HCT116 (cell line): ENCODE measurements around the gene TRAF3. TPM values are rescaled to one million over a fixed set of nuclear protein-coding genes. Genes with fewer than 3 reads are reported as not detected.

Experiments used
- ATAC-seq: fragments of 200-7000 bp; cut with Tn5 transposase; 2 replicates; pipeline ENCODE4 v1.9.1; 2020; ENCODE audit warnings: mild to moderate bottlenecking, moderate library complexity
- BruUV-seq: library from RNA; stranded (reverse); fragments of 400-500 nt; replicated peaks from 2 replicates; lab custom pipeline; 2021; lab: Mats Ljungman, UMichigan
- CTCF ChIA-PET: fragments of 300-600 bp; sonication (Branson Sonifier 250); formaldehyde crosslinking; loops from one replicate; lab custom pipeline; 2021; ENCODE audit warnings: antibody characterized with exemption; lab: Charles Lee
- POLR2A ChIA-PET: fragments of 300-600, 350-600 bp; sonication (Branson Sonifier 250); formaldehyde crosslinking; loops from one replicate; lab custom pipeline; 2021; ENCODE audit warnings: antibody characterized with exemption; lab: Charles Lee
- RAD21 ChIA-PET, 2 experiments: fragments of 300-600 bp; sonication (Branson Sonifier 250); formaldehyde crosslinking; loops; one replicate each; lab custom pipeline; 2023; ENCODE audit warnings: low total read pairs in 2 of 2; ENCODE audit not compliant: uncharacterized antibody in 2 of 2, unreplicated experiment in 2 of 2, low non-redundant PET in 1 of 2; lab: Charles Lee
- DNase-seq: peaks from one replicate; pipeline ENCODE4 v3.0.0-alpha.2; 2010; ENCODE audit warnings: low read depth, low spot score
- H2AFZ ChIP-seq: fragments of 200-600 bp; shearing (Covaris generic), sonication (generic); 2 replicates; pipeline ENCODE4 v1.6.1; 2017; ENCODE audit warnings: low read depth, mixed run types, mixed read lengths, antibody characterized with exemption, low read length; ENCODE audit not compliant: poor library complexity, severe bottlenecking
- H3K27ac ChIP-seq: 2 replicates; pipeline ENCODE4 v1.5.1; 2012; ENCODE audit warnings: low read depth, low read length
- H3K27me3 ChIP-seq: fragments of 200-600 bp; sonication (generic); 2 replicates; pipeline ENCODE4 v1.6.1; 2016; ENCODE audit warnings: mixed run types, low read length, mixed read lengths; ENCODE audit not compliant: insufficient read depth
- H3K36me3 ChIP-seq, 2 experiments: fragments of 200-500 bp in 1 of 2; fragments of 200-600 bp in 1 of 2; sonication (Bioruptor generic) in 1 of 2; sonication (generic) in 1 of 2; 2 replicates each; pipeline versions ENCODE4 v1.5.1 to v1.6.1; 2014 to 2016; ENCODE audit warnings: low read length in 2 of 2, inconsistent platforms in 1 of 2, mixed read lengths in 1 of 2, mixed run types in 1 of 2; ENCODE audit not compliant: insufficient read depth in 2 of 2, control insufficient read depth in 1 of 2
- H3K4me1 ChIP-seq, 2 experiments: fragments of 200-600 bp in 1 of 2; sonication (generic) in 1 of 2; 2 replicates each; pipeline versions ENCODE4 v1.5.1 to v1.6.1; 2012 to 2017; ENCODE audit warnings: low read length in 2 of 2, inconsistent platforms in 1 of 2, mild to moderate bottlenecking in 1 of 2, mixed read lengths in 1 of 2, mixed run types in 1 of 2, moderate library complexity in 1 of 2; ENCODE audit not compliant: insufficient read depth in 2 of 2, control insufficient read depth in 1 of 2
- H3K4me2 ChIP-seq: fragments of 200-600 bp; sonication (generic); 2 replicates; pipeline ENCODE4 v1.6.1; 2017; ENCODE audit warnings: mixed run types, low read length, mixed read lengths
- H3K4me3 ChIP-seq, 2 experiments: fragments of 200-600 bp in 1 of 2; sonication (generic) in 1 of 2; replicated peaks in 1 of 2; 2 replicates each; pipeline ENCODE4 v1.5.1; 2011 to 2016; ENCODE audit warnings: low read length in 2 of 2, control low read depth in 1 of 2, low read depth in 1 of 2, mild to moderate bottlenecking in 1 of 2, mixed read lengths in 1 of 2, mixed run types in 1 of 2
- H3K79me2 ChIP-seq: fragments of 200-600 bp; sonication (generic); 2 replicates; pipeline ENCODE4 v1.6.1; 2017; ENCODE audit warnings: mild to moderate bottlenecking, mixed run types, low read length, moderate library complexity, mixed read lengths; ENCODE audit not compliant: insufficient read depth
- H3K9ac ChIP-seq: fragments of 200-600 bp; sonication (generic); 2 replicates; pipeline ENCODE4 v1.6.1; 2016; ENCODE audit warnings: low read length, mixed read lengths
- H3K9me2 ChIP-seq: fragments of 200-600 bp; sonication (generic), shearing (Covaris generic); 2 replicates; pipeline ENCODE4 v1.6.1; 2017; ENCODE audit warnings: mixed run types, mild to moderate bottlenecking, moderate library complexity; ENCODE audit not compliant: insufficient read depth
- H3K9me3 ChIP-seq, 2 experiments: fragments of 200-500 bp in 1 of 2; fragments of 200-600 bp in 1 of 2; sonication (Bioruptor generic) in 1 of 2; sonication (generic) in 1 of 2; 2 replicates each; pipeline ENCODE4 v1.6.1; 2014 to 2017; ENCODE audit warnings: low read length in 2 of 2, mixed read lengths in 2 of 2, inconsistent platforms in 1 of 2, low read depth in 1 of 2, mild to moderate bottlenecking in 1 of 2, mixed run types in 1 of 2, moderate library complexity in 1 of 2; ENCODE audit not compliant: control insufficient read depth in 1 of 2, insufficient read depth in 1 of 2
- H4K20me1 ChIP-seq: fragments of 200-600 bp; sonication (generic), shearing (Covaris generic); 2 replicates; pipeline ENCODE4 v1.6.1; 2017; ENCODE audit warnings: mixed run types, mild to moderate bottlenecking, moderate library complexity; ENCODE audit not compliant: insufficient read depth
- CBX3 ChIP-seq: IDR thresholded peaks from 2 replicates; pipeline ENCODE4 v1.6.1; 2012; ENCODE audit warnings: low read depth
- CEBPB ChIP-seq: IDR thresholded peaks from 2 replicates; pipeline ENCODE4 v1.6.1; 2012; ENCODE audit warnings: low read depth
- EGR1 ChIP-seq: IDR thresholded peaks from 2 replicates; pipeline ENCODE4 v1.6.1; 2012; ENCODE audit warnings: low read depth
- EZH2 ChIP-seq: fragments of 200-600 bp; sonication (generic); IDR thresholded peaks from 2 replicates; pipeline ENCODE4 v1.6.1; 2017; ENCODE audit warnings: antibody characterized with exemption, mixed run types
- FOSL1 ChIP-seq: IDR thresholded peaks from 2 replicates; pipeline ENCODE4 v1.6.1; 2012; ENCODE audit warnings: low read depth
- POLR2A ChIP-seq: IDR thresholded peaks from 2 replicates; pipeline ENCODE4 v1.7.0; 2011; ENCODE audit warnings: borderline replicate concordance; ENCODE audit not compliant: insufficient read depth, insufficient read length; ENCODE audit errors: extremely low read depth
- POLR2AphosphoS5 ChIP-seq: IDR thresholded peaks from 2 replicates; pipeline ENCODE4 v1.6.1; 2011; ENCODE audit warnings: mild to moderate bottlenecking, low read depth, low read length, moderate library complexity
- YY1 ChIP-seq: IDR thresholded peaks from 2 replicates; pipeline ENCODE4 v1.6.1; 2011; ENCODE audit warnings: low read length, low read depth, moderate library complexity, mild to moderate bottlenecking; ENCODE audit not compliant: insufficient replicate concordance; ENCODE audit errors: extremely low read depth
- intact Hi-C: fragments of 100-400 bp; cut with micrococcal nuclease; formaldehyde crosslinking; loops from 2 replicates; pipeline ENCODE4 v1.10.0; 2022
- total RNA-seq: library from RNA; stranded (reverse); gene quantifications from one replicate; pipeline ENCODE4 v1.2.1, GENCODE V29; 2021; ENCODE audit not compliant: unreplicated experiment
- TF ChIP-seq, protein P1 (sequence below): IDR thresholded peaks from 2 replicates; pipeline ENCODE4 v1.6.1; 2011; ENCODE audit warnings: mild to moderate bottlenecking, low read length, moderate library complexity; ENCODE audit not compliant: insufficient replicate concordance; ENCODE audit errors: extremely low read depth
- TF ChIP-seq, protein P2 (sequence below), 3 experiments: fragments of 200-600 bp in 1 of 3; sonication (generic) in 1 of 3; IDR thresholded peaks in 2 of 3; conservative IDR thresholded peaks in 1 of 3; 2 replicates each; pipeline ENCODE4 v1.5.1; 2012 to 2017; ENCODE audit warnings: low read depth in 2 of 3, low read length in 2 of 3, antibody characterized with exemption in 1 of 3, borderline replicate concordance in 1 of 3, control low read depth in 1 of 3, mild to moderate bottlenecking in 1 of 3, mixed read lengths in 1 of 3, mixed run types in 1 of 3, moderate library complexity in 1 of 3; ENCODE audit not compliant: insufficient read depth in 1 of 3

Gene TRAF3
- total RNA-seq, 1 experiment from 2014 or later, result 32.1 TPM

DNA sequence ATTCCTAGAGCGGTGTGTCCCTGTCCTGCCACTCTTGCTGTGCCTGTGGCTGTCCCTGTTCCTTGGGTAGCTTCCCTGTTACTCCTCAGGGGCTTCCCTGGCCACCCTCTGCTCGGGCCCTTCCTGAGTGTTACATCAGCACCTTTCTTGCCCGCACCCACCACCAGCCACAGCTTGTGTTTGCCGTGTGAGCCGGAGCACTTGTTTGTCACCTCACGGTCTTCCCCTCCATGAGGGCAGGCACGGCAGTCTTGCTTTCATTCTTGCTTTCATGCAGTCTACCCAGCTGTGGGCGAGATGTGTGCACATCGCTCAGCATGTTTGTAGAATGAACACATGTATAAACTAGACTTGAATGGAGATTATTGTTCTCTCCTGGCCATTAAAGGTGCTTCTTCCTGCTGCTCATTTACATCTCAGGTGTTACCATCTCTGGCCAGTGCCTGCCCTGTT lies 42.0 kb downstream of the TRAF3 start:
- no peak for ATAC-seq
- intact Hi-C loops, result no loop called here
- no peak overlapping the region for H3K4me2 ChIP-seq

More for the DNA sequence above, 42.0 kb downstream of the TRAF3 start:
- peaks cover 0 to 14% of the 10 kb centered on the region in 2 experiments; a peak in 1 of 4 replicates for H3K4me1 ChIP-seq
- TF ChIP-seq POLR2AphosphoS5 (no peak), YY1 (no peak), EGR1 (no peak), EZH2 (no peak), POLR2A (no peak), CEBPB (no peak), CBX3 (no peak), FOSL1 (no peak)
- TF ChIP-seq, protein P1, sequence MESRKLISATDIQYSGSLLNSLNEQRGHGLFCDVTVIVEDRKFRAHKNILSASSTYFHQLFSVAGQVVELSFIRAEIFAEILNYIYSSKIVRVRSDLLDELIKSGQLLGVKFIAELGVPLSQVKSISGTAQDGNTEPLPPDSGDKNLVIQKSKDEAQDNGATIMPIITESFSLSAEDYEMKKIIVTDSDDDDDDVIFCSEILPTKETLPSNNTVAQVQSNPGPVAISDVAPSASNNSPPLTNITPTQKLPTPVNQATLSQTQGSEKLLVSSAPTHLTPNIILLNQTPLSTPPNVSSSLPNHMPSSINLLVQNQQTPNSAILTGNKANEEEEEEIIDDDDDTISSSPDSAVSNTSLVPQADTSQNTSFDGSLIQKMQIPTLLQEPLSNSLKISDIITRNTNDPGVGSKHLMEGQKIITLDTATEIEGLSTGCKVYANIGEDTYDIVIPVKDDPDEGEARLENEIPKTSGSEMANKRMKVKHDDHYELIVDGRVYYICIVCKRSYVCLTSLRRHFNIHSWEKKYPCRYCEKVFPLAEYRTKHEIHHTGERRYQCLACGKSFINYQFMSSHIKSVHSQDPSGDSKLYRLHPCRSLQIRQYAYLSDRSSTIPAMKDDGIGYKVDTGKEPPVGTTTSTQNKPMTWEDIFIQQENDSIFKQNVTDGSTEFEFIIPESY, result no peak
- TF ChIP-seq, protein P2, sequence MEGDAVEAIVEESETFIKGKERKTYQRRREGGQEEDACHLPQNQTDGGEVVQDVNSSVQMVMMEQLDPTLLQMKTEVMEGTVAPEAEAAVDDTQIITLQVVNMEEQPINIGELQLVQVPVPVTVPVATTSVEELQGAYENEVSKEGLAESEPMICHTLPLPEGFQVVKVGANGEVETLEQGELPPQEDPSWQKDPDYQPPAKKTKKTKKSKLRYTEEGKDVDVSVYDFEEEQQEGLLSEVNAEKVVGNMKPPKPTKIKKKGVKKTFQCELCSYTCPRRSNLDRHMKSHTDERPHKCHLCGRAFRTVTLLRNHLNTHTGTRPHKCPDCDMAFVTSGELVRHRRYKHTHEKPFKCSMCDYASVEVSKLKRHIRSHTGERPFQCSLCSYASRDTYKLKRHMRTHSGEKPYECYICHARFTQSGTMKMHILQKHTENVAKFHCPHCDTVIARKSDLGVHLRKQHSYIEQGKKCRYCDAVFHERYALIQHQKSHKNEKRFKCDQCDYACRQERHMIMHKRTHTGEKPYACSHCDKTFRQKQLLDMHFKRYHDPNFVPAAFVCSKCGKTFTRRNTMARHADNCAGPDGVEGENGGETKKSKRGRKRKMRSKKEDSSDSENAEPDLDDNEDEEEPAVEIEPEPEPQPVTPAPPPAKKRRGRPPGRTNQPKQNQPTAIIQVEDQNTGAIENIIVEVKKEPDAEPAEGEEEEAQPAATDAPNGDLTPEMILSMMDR (IDR thresholded peaks at IDR 0.05 in 2 of 3, conservative IDR thresholded peaks at IDR 0.05 in 1 of 3; ENCODE audit: borderline replicate concordance in 1 of 3, insufficient read depth in 1 of 3, low read depth in 2 of 3, low read length in 2 of 3), result no peak
- ChIA-PET CTCF (no interaction called here), POLR2A (no interaction called here), RAD21 (no interaction called here)
- no peaks in the 10 kb centered on the region for H3K36me3 ChIP-seq
- H3K9ac ChIP-seq, result no peak overlapping the region
- no peaks in the 10 kb centered on the region for H3K9me3 ChIP-seq
- no peak overlapping the region for H2AFZ ChIP-seq
- no TSS peak for BruUV-seq
- H3K9me2 ChIP-seq, result no peaks in the 10 kb centered on the region
- H3K27ac ChIP-seq, result no peak overlapping the region
- H3K27me3 ChIP-seq, result no peaks in the 10 kb centered on the region
- no peak for DNase-seq
- peaks cover 93% of the 10 kb centered on the region for H3K79me2 ChIP-seq
- no peak overlapping the region for H3K4me3 ChIP-seq
- 0 out of 2 replicates have a peak, but pooled peaks cover 10% of the 10 kb centered on the region for H4K20me1 ChIP-seq
